Measurements from ENCODE around the gene ZCCHC4. TPM values are rescaled to one million over a fixed set of nuclear protein-coding genes. Genes with fewer than 3 reads are reported as not detected.

Gene ZCCHC4
- total and polyA plus RNA-seq, 2 of the 8 experiments (the other 6 are each of a cell fraction or from before 2014, with no cell fraction given) = 9.8 to 12.5 TPM

GRCh38 chr4:25308761-25309160 is 3.8 kb upstream of the ZCCHC4 start (continued):
- TF ChIP-seq USF2 (IDR thresholded peaks at IDR 0.05; ENCODE audit: low read length) (no peak), YY1 (IDR thresholded peaks at IDR 0.05; ENCODE audit: low read depth, low read length) (no peak), POLR2A (IDR thresholded peaks at IDR 0.05; ENCODE audit: control extremely low read depth in 1 of 2, low read depth in 2 of 2, low read length in 2 of 2) (no peak), SIN3A (conservative IDR thresholded peaks at IDR 0.05 in 1 of 2, IDR thresholded peaks at IDR 0.05 in 1 of 2; ENCODE audit: low read depth in 1 of 2, low read length in 2 of 2) (no peak)
